ENCODE results near the gene CAMTA1. TPM values are rescaled to one million over a fixed set of nuclear protein-coding genes. Genes with fewer than 3 reads are reported as not detected.

CAMTA1 gene
- total RNA-seq, 1 experiment from 2014 or later = 60.0 TPM

GRCh38 chr1:7227654-7228053 lies 442.4 kb downstream of the CAMTA1 start:
- Mint-ChIP-seq H3K9me3 (ENCODE audit: unreplicated experiment) (no peaks in the 10 kb centered on the region), H3K4me3 (ENCODE audit: unreplicated experiment) (no peak overlapping the region), H3K36me3 (ENCODE audit: insufficient read depth, unreplicated experiment) (no peaks in the 10 kb centered on the region), H3K4me1 (ENCODE audit: low read depth, unreplicated experiment) (no peaks in the 10 kb centered on the region), H3K27me3 (ENCODE audit: insufficient read depth, unreplicated experiment) (peaks cover 6% of the 10 kb centered on the region), H3K27ac (ENCODE audit: unreplicated experiment) (no peak overlapping the region)
- H3K4me3 ChIP-seq (ENCODE audit: low read depth, low read length) = no peak overlapping the region
- intact Hi-C loops (cut with micrococcal nuclease; ENCODE audit: unreplicated experiment) = no loop called here
- ChIA-PET CTCF (no interaction called here), POLR2A (no interaction called here)
- H3K4me1 ChIP-seq = no peaks in the 10 kb centered on the region
- H3K9me3 ChIP-seq = no peaks in the 10 kb centered on the region
- no peak for DNase-seq
- no peaks in the 10 kb centered on the region for H3K27me3 ChIP-seq (replicated peaks; ENCODE audit: control insufficient read depth, insufficient read depth, low read length)
- no peaks in the 10 kb centered on the region for H3K36me3 ChIP-seq (ENCODE audit: control insufficient read depth, insufficient read depth, low read length)
- TF ChIP-seq CTCF (IDR thresholded peaks at IDR 0.05; ENCODE audit: insufficient read depth in 1 of 2, low read depth in 1 of 2, low read length in 1 of 2, severe bottlenecking in 1 of 2, unreplicated experiment in 1 of 2) = no peak
- no TSS peak for BruUV-seq (replicated peaks)

- H3K27me3 Mint-ChIP-seq (ENCODE audit: insufficient read depth, unreplicated experiment) = peaks cover 4% of the 10 kb centered on the region
- H3K36me3 Mint-ChIP-seq (ENCODE audit: insufficient read depth, unreplicated experiment) = no peaks in the 10 kb centered on the region
- ChIA-PET POLR2A (no interaction called here), CTCF (interaction anchor here (0.6 kb wide), 1 partner anchor 647 kb away, joined by 4 read pairs; no protein-coding TSS in a partner anchor)
- intact Hi-C loops (cut with micrococcal nuclease; ENCODE audit: unreplicated experiment) = no loop called here
- H3K4me3 Mint-ChIP-seq (ENCODE audit: unreplicated experiment) = no peak overlapping the region
- TF ChIP-seq CTCF (IDR thresholded peaks at IDR 0.05; ENCODE audit: insufficient read depth in 1 of 2, low read depth in 1 of 2, low read length in 1 of 2, severe bottlenecking in 1 of 2, unreplicated experiment in 1 of 2) = no peak
- H3K4me3 ChIP-seq (ENCODE audit: low read depth, low read length) = no peak overlapping the region
- H3K36me3 ChIP-seq (ENCODE audit: control insufficient read depth, insufficient read depth, low read length) = no peaks in the 10 kb centered on the region
- no peaks in the 10 kb centered on the region for H3K4me1 Mint-ChIP-seq (ENCODE audit: low read depth, unreplicated experiment)
- H3K27me3 ChIP-seq (replicated peaks; ENCODE audit: control insufficient read depth, insufficient read depth, low read length) = no peaks in the 10 kb centered on the region
- H3K9me3 ChIP-seq = no peaks in the 10 kb centered on the region
- BruUV-seq (replicated peaks) = no TSS peak
- DNase-seq = no peak
- H3K4me1 ChIP-seq = no peaks in the 10 kb centered on the region
- H3K27ac Mint-ChIP-seq (ENCODE audit: unreplicated experiment) = no peak overlapping the region
- H3K9me3 Mint-ChIP-seq (ENCODE audit: unreplicated experiment) = no peaks in the 10 kb centered on the region
Observed at GRCh38 chr1:7228252-7228961, 443.2 kb downstream of the CAMTA1 start.

GRCh38 chr1:7229186-7229585 lies 443.9 kb downstream of the CAMTA1 start:
- H3K27me3 ChIP-seq (replicated peaks; ENCODE audit: control insufficient read depth, insufficient read depth, low read length) = no peaks in the 10 kb centered on the region
- ChIA-PET POLR2A (no interaction called here), CTCF (interaction anchor here (0.6 kb wide), 1 partner anchor 647 kb away, joined by 4 read pairs; no protein-coding TSS in a partner anchor)
- DNase-seq = no peak
- no peak overlapping the region for H3K4me3 ChIP-seq (ENCODE audit: low read depth, low read length)
- no peaks in the 10 kb centered on the region for H3K4me1 ChIP-seq
- H3K27me3 Mint-ChIP-seq (ENCODE audit: insufficient read depth, unreplicated experiment) = peaks cover 9% of the 10 kb centered on the region
- BruUV-seq (replicated peaks) = no TSS peak
- H3K9me3 ChIP-seq = no peaks in the 10 kb centered on the region
- intact Hi-C loops (cut with micrococcal nuclease; ENCODE audit: unreplicated experiment) = no loop called here
- no peaks in the 10 kb centered on the region for H3K36me3 Mint-ChIP-seq (ENCODE audit: insufficient read depth, unreplicated experiment)
- no peaks in the 10 kb centered on the region for H3K4me1 Mint-ChIP-seq (ENCODE audit: low read depth, unreplicated experiment)
- no peaks in the 10 kb centered on the region for H3K9me3 Mint-ChIP-seq (ENCODE audit: unreplicated experiment)
- H3K27ac Mint-ChIP-seq (ENCODE audit: unreplicated experiment) = no peak overlapping the region
- no peaks in the 10 kb centered on the region for H3K36me3 ChIP-seq (ENCODE audit: control insufficient read depth, insufficient read depth, low read length)
- TF ChIP-seq CTCF (IDR thresholded peaks at IDR 0.05; ENCODE audit: insufficient read depth in 1 of 2, low read depth in 1 of 2, low read length in 1 of 2, severe bottlenecking in 1 of 2, unreplicated experiment in 1 of 2) = no peak
- H3K4me3 Mint-ChIP-seq (ENCODE audit: unreplicated experiment) = no peak overlapping the region
